Left kidney (tissue), 2 donors: ENCODE data around the gene LHFPL2. TPM values are rescaled to one million over a fixed set of nuclear protein-coding genes. Genes with fewer than 3 reads are reported as not detected.

Experiments
- DNase-seq: peaks from one replicate; pipeline ENCODE4 v3.0.0-alpha.2; 2013
- polyA plus RNA-seq: library from polyadenylated mRNA; unstranded; fragments of 120-200 nt; gene quantifications from one replicate; pipeline ENCODE4 v1.2.1, GENCODE V29; 2013; ENCODE audit not compliant: insufficient read length

LHFPL2 gene
- polyA plus RNA-seq, 1 donor: 56.2 TPM

DNA sequence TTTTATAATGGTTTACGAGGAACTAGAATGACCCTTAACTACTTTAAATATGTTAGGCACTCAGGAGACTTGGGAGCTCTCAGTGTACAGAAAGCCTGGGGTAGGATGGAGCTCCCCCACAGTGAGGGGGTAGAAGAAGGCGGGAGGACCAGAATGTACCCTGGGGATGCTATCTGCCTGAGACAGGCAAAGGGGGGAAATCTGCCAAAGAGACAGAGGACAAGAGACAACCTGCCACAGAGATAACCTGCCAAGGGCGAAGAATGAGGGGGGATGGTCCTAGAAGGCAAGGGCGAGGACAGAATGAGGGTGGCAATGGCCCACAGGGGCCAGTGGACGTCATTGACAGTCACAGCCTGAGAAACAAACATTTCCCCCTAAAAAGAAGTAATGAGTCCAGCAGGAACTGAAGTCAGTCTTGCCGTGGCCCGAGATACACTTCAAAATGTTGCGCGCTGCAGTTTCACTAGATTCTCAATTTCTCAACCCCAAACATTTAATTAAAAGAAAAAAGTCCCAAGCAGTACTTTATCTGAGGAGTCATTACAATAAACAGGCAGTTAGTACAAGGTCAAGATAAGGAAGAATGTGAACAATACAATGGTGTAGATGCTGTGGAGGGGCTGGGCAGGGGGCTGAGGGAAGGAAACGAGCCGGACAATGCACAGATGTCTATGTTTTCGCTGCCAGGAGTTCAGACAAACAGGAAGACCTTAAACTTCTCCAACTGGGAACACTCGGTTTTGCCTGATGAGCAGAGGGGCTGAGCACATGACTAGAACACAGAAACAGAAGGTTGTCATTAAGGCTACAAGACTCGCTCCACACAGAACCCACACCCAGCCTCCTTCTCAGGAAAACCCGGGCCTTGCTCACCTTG lies 125.0 kb downstream of the LHFPL2 start:
- DNase-seq: no peak

DNA sequence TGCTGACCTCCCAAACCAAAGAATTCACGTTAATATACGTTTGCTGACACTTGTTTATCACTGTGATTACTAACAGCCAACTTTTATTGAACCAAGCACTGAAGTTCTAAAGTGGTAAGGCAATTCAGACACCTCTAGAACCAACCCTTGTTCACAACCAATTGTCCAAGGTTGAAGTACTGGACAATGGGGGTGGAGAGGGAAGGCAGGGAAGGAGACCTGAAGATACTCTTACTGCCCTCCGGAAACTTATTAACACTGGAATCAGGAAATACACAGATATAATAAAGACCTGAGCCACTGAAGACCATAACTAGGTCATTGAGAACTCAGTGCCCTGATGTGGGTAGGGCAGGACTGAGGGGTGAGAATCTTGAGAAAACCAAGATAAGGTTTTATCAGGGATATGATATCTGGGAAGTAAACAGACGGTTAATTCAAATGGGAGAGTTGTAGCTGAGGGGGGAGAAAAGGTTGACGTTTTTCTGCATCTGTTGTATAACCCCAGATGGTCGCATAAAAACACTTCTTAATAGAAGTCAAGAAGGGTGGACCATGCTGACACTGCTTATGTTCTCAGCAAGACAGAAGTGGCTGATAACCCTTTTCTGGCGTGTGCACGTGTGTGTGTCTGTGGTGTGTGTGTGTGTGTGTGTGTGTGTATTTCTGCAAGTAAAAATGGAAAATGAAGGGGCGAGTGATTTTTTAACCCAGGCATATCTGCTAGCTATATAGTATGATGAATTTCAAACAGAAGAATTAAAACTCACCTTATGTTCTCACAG lies 125.9 kb downstream of the LHFPL2 start:
- no peak for DNase-seq

DNA sequence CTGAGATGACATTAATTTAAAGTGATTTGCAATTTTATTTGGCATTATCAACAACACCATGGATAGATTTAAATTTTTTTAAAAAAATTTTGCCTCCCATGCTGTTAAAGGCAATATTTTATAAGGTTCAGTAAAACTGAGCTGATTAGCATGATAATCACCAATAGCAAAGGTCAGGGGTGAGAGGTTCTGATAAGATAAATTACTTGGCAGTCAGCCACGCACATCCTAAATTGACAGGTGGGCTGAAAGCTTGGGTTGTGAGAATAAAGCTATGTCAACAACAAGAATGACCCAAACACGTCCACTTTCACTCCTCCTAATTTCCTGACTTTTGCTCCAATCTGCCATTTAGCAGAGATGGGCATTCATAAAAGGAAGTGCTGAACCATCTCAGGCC lies 127.1 kb downstream of the LHFPL2 start:
- no peak for DNase-seq

DNA sequence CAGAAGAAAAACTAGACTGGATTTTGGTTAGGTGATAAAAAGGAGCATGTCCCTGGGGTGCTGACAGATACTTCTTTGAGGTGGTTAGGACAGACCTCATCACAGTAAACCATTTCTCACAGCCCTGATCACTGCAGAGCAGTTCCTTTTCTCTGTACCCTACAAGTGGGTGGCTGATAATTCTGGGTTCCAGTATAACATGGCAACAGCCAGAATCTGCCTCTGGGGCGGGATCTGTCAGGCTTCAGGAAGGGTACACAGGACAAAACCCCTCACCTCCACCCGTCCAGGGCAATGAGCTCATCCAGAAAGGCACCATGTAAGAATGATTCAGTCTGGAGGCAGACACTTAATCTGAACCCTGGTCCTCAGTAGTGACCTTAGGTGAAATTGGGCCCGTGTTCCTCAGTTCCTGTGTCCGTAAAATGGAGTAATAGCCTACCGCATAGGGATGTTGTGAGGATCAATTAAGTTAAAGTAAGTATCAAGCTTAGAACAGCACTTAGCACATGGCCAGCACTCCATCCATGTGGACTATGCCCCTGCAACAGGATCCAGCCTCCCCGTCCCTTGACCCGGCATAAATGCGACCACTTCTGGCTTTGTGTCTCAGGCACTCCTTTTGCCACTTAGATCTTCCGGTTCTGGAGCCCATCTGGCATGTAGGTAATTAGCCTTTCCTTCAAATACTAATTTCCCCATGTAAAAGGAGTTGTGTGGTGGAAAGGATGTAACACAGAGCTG lies 129.2 kb downstream of the LHFPL2 start:
- no peak for DNase-seq

DNA sequence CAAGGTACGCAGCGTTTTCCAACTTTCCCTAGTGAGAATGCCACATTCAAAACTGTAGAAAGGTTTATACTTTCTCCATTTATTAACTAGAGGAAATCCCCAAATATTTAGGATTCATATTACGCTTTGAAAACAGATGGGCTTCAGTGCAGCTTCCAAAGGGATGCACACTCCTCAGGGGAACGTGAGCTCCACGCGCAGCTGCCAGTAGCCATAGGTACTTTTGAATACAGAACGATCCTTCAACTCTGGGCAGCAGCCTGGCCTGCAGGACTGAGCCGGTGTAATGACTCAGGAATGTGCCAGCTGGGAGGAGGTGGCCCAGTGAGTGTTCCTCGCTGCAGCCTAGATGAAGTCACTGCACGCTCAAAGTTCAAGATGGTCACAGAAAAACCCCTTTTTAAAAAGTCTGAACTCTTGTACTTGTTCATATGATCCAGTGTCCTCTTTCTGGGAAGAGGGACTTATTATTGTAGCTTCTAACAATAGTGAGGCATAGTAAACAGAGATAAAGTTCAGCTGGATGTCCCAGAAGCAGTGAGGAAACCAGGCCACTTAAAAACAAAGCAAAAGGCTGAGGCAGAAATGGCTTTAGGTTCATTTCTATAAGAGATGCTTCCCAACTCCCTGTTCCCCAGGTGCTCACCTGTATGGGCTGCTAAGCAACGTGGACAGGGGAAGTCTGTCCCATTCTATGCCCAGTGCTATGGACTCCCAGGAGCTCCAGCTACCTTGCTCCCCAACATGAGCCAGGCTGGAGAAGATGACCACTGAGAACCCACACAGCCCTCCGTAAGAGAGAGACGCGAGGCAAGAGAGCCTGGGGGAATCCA lies 130.0 kb downstream of the LHFPL2 start:
- no peak for DNase-seq

DNA sequence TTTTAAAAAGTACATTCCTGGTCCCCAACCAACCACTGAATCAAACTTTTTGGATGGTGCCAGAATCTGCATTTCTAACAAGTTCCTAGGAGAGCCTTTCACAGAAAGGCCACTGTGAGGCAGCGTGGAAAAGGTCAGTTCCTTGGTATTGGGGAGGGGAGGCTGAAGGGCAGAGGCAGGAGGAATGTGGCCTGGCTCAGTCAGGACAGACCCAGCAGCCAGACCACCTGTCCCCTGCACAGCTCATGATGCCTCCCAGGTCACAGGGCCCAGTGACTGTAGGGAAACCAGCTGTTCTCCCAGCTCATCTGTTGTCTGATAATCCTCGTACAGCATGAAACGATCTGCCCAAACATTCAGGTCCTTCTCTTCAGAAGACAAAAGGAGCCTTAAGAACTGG lies 132.9 kb downstream of the LHFPL2 start:
- DNase-seq: no peak

DNA sequence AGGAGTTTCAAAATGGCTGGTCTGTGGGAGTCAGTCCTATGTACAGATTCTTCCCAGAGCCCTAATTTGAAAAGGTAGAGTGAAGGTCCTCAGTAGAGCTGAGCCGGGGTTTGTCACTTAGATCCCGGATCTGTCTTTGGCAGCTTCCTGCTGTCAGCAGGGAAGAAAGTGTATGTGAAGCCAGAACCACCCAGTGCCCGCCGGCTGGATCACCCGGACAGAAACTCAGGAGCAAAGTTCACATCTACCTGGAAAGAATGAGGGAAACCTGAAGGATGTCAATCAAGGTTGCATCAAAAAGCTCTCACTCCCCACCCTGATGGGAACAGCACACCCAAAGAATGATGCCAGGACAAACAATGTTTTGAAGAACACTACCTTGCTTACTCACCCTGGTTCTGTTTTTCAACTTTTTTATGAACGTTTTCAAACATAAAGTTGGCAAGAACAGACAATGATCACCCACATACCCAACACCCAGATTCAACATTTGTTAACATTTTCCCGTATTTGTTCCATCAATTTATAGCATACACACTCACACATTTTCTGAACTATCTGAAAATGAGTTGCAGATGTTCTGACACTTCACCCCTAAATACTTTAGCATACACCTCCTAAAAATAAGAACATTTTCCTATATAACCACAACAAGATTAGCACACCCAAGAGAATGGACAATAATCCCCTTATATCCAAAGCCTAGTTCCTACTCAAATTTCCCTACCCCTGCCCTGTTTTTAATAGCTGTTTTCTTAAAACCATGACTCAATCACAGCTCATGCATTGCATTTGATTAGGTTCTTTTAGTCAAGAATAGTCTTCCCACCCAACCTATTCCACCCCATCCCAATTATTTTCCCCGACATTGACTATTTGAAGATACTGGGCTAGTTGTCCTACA lies 133.9 kb downstream of the LHFPL2 start:
- no peak for DNase-seq

DNA sequence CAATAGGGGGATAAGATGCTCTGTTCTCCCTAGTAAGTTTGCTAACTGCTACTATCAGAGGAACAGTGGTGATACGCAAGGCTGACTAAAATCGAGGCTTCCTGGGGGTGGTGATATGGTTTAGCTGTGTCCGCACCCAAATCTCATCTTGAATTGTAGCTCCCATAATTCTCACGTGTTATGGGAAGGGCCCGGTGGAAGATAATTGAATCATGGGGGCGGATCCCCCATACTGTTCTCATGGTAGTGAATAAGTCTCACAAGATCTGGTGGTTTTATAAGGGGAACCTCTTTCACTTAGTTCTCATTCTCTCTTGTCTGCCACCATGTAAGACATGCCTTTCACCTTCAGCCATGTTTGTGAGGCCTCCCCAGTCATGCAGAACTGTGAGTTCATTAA lies 135.1 kb downstream of the LHFPL2 start:
- DNase-seq: no peak

DNA sequence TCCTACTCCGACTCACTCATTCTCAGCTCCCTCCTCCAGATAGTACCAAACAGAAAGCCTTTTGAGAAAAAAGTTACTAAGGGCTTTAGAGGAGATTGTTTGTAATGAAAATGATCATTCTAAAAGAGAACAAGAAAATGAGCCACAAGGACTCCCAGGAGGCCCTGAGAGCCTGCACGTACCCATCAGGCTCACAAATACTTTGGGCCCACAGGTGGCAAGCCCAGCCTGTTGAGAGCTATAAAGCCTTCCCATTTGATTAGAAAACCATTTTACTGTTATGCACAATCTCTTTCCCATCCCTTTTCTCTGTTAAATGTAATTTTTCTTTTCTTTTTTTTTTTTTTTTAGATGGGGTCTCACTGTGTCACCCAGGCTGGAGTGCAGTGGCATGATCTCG lies 136.1 kb downstream of the LHFPL2 start:
- no peak for DNase-seq

DNA sequence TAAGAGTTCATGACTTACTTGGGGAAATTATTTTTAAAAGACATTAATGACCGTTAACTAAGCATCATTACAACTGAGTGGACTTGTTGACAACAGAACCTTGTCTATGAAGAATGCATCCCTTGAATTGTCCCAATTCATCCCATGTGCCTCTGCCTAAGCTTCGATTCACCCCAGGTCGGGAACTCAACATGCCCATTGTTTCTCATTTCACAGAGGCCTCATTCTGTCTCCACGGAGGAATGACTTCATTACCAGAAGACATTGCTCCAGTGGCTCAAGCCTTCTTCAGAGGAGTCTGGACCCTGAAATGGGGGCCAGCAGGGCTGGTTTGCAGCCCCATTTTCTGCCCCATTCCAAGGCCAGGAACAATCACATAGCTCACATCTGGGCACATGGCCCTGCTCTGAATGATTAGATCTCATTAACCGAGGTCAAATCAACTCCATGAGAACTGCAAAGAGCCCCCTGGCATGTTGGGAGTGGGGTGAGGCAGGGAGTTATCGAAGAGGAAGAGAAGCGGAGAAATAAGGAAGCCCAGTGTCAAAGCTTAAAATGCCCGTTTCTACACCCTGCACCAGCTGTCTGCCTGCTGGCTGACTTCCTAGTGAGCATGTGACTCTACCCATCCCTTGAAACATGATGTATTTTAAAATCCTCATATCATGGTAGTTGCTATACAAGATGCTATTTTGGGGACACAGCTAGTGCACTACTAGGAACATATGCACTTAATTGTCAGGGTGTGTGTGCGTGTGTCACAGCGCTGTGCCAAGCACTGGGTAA lies 137.3 kb downstream of the LHFPL2 start:
- DNase-seq: no peak

DNA sequence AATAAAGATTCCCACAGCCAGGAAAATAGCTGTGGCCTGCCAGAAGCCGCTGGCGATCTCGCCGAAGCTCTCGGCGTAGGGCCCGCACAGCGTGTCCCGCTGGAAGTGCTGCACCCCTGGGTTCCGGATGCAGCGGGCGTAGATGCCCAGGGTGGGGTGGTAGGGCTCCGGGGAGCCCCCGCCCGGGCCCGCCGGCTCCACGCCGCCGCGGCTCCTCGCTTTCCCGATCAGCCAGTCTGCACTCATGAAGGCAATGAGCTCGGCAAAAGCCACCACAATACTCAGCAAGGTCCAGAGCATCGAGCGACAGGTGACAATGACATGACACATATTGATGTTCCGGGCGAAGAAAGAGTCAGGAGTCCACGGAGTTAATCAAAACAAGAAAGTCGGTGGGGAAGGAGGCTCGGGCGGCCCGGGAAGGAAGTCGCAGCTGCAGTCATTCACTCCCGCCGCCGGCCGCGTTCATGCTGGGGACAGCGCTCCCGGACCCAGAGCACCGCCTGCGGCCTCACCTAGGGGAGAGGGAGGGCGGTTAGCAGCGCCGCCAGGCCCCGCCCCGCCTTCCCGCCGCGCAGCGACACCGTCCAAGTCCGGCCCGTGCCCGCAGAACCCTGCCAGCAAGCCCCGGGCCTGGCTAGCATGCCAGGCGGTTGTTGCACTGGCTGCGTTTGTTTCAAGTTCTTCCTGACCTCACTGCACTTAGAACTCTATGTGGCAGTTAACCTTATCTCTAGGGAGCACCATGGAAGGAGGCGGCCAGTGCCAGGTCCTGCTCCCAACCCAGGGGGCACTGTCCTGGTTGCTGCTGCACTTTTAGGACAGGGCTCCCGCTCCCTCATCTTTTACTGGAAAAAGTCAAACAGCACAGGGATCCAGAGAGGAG lies 138.4 kb downstream of the LHFPL2 start:
- no peak for DNase-seq

DNA sequence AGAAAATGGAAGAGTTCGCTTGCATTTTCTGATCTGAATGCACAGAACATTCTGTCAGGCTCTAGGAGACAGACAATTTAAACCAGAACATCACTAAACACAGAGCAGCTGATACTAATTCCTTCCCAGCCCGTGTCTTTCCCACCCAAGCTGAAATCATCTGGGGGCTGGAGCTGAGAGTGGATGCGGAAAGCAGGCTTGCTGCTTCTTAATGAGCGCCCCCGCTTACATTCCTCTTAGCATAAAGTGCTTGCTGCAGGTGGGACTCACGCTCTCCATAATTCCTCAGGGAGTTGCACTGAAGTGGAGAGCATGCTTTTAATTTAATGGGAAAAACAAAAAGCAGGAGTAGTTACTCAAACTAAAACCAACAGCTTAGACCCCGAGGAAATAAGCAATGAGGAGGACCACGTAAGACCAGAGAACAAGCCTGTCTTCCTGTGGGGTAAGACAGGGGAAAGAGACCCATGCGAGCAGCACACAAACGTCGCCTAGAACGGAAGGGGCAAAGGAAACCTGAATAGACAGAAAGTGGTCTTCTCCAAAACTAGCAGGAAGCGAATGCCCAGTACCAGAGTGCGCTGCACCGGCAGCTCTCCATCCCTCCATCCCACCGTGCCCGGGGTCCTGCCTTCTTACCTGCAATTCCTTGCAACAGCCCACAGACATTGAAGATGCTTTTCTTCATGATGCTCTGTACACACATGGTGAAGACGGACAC lies 139.3 kb downstream of the LHFPL2 start:
- DNase-seq: no peak

DNA sequence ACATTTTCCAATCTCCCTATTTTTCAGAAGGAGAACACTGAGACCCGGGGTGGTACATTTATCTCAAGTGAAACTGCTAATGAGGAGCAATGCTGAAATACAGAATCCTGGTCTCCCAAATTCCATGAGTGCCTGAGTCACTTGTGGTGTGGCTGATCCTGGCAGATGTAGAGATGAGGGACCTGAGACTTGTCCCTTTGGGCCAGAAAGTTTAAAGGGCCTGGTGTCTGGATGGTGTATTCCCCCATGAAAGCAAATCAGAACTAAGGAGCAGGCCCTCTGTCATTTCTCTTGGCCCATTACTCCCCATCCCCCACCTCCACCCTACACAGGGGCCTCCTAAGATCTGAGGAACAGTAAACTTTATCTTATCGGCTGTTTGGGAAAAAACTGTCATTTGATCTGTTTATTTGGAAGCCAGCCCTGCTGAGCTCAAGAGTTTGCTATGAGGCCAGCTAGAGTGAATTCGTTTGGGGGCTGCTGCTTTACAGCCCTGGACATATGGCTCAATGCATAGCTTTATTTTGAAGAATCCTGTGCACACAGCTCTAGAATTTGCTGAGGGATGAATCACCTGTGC lies 140.3 kb downstream of the LHFPL2 start:
- DNase-seq: no peak

DNA sequence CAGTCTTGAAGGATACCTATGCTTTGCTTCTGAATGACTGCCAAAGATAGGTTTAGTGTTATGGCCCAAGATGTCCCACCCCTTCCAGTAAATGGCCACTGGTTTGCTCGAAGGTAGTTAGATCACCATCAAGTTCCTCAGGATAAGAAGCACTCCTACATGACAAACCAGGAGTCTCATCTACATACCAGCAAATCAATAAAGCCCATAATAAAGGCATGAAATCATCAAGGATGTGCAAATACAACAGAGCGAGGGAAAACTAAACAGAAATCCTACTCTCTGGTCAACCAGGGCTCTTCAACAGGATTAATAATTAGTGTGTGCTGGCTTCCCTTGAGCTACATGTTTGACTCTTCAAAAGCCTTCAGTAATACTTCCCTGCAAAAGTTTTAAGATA lies 141.0 kb downstream of the LHFPL2 start:
- no peak for DNase-seq

DNA sequence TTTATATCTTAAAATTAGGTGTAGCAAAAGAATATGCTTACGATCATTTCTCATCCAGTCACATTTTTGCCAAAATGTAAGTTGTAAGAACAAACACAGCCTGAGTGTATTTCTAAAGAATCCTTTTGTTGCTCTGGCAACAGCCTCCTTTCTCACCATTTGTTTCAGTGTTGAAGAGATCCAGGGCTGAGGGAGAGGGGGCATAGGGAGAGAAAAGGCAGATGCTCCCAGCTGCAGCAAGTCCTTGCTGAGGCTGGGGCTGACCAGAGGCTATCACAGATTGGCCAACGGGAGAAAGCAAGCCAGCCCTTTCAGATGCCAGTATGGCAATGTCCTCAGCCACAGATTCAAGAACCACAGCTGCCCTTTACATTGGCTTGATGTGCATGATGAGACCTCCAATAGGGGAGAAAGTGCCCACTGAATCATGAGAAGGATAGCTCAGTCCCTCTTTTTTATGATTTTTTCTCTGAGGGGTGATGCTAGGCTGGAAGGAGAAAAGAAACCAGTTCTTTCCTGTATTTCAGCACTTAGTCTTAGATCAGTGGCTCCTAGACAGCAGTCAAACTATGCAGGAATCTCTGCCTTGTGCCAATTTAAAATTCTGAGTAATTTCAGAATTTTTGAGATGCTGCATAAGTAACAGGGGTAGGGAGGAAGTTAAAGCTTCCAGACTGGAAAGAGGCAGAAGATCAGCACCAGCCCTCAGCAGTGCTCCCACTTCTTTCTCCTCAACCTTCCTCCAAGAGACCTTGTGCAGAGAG lies 142.1 kb downstream of the LHFPL2 start:
- DNase-seq: no peak

DNA sequence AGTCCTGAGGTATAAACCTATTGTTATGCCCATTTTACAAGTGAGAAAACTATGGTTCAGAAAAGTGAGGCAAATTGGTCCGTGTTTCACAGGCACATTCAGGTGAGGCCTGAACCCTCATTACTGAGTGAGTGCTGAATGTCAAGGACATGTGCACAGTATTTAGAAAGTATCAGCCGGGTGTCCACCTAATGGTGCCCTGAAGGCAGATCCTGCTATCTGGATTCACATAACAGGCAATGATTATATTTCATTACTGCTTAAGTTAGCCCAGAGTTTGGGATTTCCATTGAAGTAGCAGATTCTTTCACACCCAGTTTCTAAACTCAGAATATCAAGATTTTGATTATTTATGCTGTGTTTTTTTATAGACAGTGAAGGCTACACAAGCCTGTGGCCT lies 142.7 kb downstream of the LHFPL2 start:
- DNase-seq: no peak
